ENCODE measurements around the gene RELN.

GRCh38 chr7:103698064-103698463 lies 291.4 kb downstream of the RELN start:
- no peak for TF ChIP-seq ELF4 (IDR thresholded peaks at IDR 0.05)
- no peak for TF ChIP-seq L3MBTL2 (conservative IDR thresholded peaks at IDR 0.05)
- TF ChIP-seq ZNF384 (IDR thresholded peaks at IDR 0.05) = no peak
- TF ChIP-seq BHLHE40 (IDR thresholded peaks at IDR 0.05; ENCODE audit: borderline replicate concordance) = no peak

Data from HEK293T (cell line).